HCT116 (cell line): Measurements from ENCODE around the gene SKIC3. TPM values are rescaled to one million over a fixed set of nuclear protein-coding genes. Genes with fewer than 3 reads are reported as not detected.

ENCODE experiments used
- ATAC-seq: fragments of 200-7000 bp; cut with Tn5 transposase; 2 replicates; pipeline ENCODE4 v1.9.1; 2020; ENCODE audit warnings: mild to moderate bottlenecking, moderate library complexity
- BruUV-seq: library from RNA; stranded (reverse); fragments of 400-500 nt; replicated peaks from 2 replicates; lab custom pipeline; 2021; lab: Mats Ljungman, UMichigan
- CTCF ChIA-PET: fragments of 300-600 bp; sonication (Branson Sonifier 250); formaldehyde crosslinking; loops from one replicate; lab custom pipeline; 2021; ENCODE audit warnings: antibody characterized with exemption; lab: Charles Lee
- POLR2A ChIA-PET: fragments of 300-600, 350-600 bp; sonication (Branson Sonifier 250); formaldehyde crosslinking; loops from one replicate; lab custom pipeline; 2021; ENCODE audit warnings: antibody characterized with exemption; lab: Charles Lee
- RAD21 ChIA-PET, 2 experiments: fragments of 300-600 bp; sonication (Branson Sonifier 250); formaldehyde crosslinking; loops; one replicate each; lab custom pipeline; 2023; ENCODE audit warnings: low total read pairs in 2 of 2; ENCODE audit not compliant: uncharacterized antibody in 2 of 2, unreplicated experiment in 2 of 2, low non-redundant PET in 1 of 2; lab: Charles Lee
- DNase-seq: peaks from one replicate; pipeline ENCODE4 v3.0.0-alpha.2; 2010; ENCODE audit warnings: low read depth, low spot score
- H2AFZ ChIP-seq: fragments of 200-600 bp; shearing (Covaris generic), sonication (generic); 2 replicates; pipeline ENCODE4 v1.6.1; 2017; ENCODE audit warnings: low read depth, mixed run types, mixed read lengths, antibody characterized with exemption, low read length; ENCODE audit not compliant: poor library complexity, severe bottlenecking
- H3K27ac ChIP-seq: 2 replicates; pipeline ENCODE4 v1.5.1; 2012; ENCODE audit warnings: low read depth, low read length
- H3K27me3 ChIP-seq: fragments of 200-600 bp; sonication (generic); 2 replicates; pipeline ENCODE4 v1.6.1; 2016; ENCODE audit warnings: mixed run types, low read length, mixed read lengths; ENCODE audit not compliant: insufficient read depth
- H3K36me3 ChIP-seq, 2 experiments: fragments of 200-500 bp in 1 of 2; fragments of 200-600 bp in 1 of 2; sonication (Bioruptor generic) in 1 of 2; sonication (generic) in 1 of 2; 2 replicates each; pipeline versions ENCODE4 v1.5.1 to v1.6.1; 2014 to 2016; ENCODE audit warnings: low read length in 2 of 2, inconsistent platforms in 1 of 2, mixed read lengths in 1 of 2, mixed run types in 1 of 2; ENCODE audit not compliant: insufficient read depth in 2 of 2, control insufficient read depth in 1 of 2
- H3K4me1 ChIP-seq, 2 experiments: fragments of 200-600 bp in 1 of 2; sonication (generic) in 1 of 2; 2 replicates each; pipeline versions ENCODE4 v1.5.1 to v1.6.1; 2012 to 2017; ENCODE audit warnings: low read length in 2 of 2, inconsistent platforms in 1 of 2, mild to moderate bottlenecking in 1 of 2, mixed read lengths in 1 of 2, mixed run types in 1 of 2, moderate library complexity in 1 of 2; ENCODE audit not compliant: insufficient read depth in 2 of 2, control insufficient read depth in 1 of 2
- H3K4me2 ChIP-seq: fragments of 200-600 bp; sonication (generic); 2 replicates; pipeline ENCODE4 v1.6.1; 2017; ENCODE audit warnings: mixed run types, low read length, mixed read lengths
- H3K4me3 ChIP-seq, 2 experiments: fragments of 200-600 bp in 1 of 2; sonication (generic) in 1 of 2; replicated peaks in 1 of 2; 2 replicates each; pipeline ENCODE4 v1.5.1; 2011 to 2016; ENCODE audit warnings: low read length in 2 of 2, control low read depth in 1 of 2, low read depth in 1 of 2, mild to moderate bottlenecking in 1 of 2, mixed read lengths in 1 of 2, mixed run types in 1 of 2
- H3K79me2 ChIP-seq: fragments of 200-600 bp; sonication (generic); 2 replicates; pipeline ENCODE4 v1.6.1; 2017; ENCODE audit warnings: mild to moderate bottlenecking, mixed run types, low read length, moderate library complexity, mixed read lengths; ENCODE audit not compliant: insufficient read depth
- H3K9ac ChIP-seq: fragments of 200-600 bp; sonication (generic); 2 replicates; pipeline ENCODE4 v1.6.1; 2016; ENCODE audit warnings: low read length, mixed read lengths
- H3K9me2 ChIP-seq: fragments of 200-600 bp; sonication (generic), shearing (Covaris generic); 2 replicates; pipeline ENCODE4 v1.6.1; 2017; ENCODE audit warnings: mixed run types, mild to moderate bottlenecking, moderate library complexity; ENCODE audit not compliant: insufficient read depth
- H3K9me3 ChIP-seq, 2 experiments: fragments of 200-500 bp in 1 of 2; fragments of 200-600 bp in 1 of 2; sonication (Bioruptor generic) in 1 of 2; sonication (generic) in 1 of 2; 2 replicates each; pipeline ENCODE4 v1.6.1; 2014 to 2017; ENCODE audit warnings: low read length in 2 of 2, mixed read lengths in 2 of 2, inconsistent platforms in 1 of 2, low read depth in 1 of 2, mild to moderate bottlenecking in 1 of 2, mixed run types in 1 of 2, moderate library complexity in 1 of 2; ENCODE audit not compliant: control insufficient read depth in 1 of 2, insufficient read depth in 1 of 2
- H4K20me1 ChIP-seq: fragments of 200-600 bp; sonication (generic), shearing (Covaris generic); 2 replicates; pipeline ENCODE4 v1.6.1; 2017; ENCODE audit warnings: mixed run types, mild to moderate bottlenecking, moderate library complexity; ENCODE audit not compliant: insufficient read depth
- FOSL1 ChIP-seq: IDR thresholded peaks from 2 replicates; pipeline ENCODE4 v1.6.1; 2012; ENCODE audit warnings: low read depth
- JUND ChIP-seq: IDR thresholded peaks from 2 replicates; pipeline ENCODE4 v1.6.1; 2012
- SIN3A ChIP-seq: IDR thresholded peaks from 2 replicates; pipeline ENCODE4 v1.6.1; 2012; ENCODE audit warnings: low read depth
- intact Hi-C: fragments of 100-400 bp; cut with micrococcal nuclease; formaldehyde crosslinking; loops from 2 replicates; pipeline ENCODE4 v1.10.0; 2022
- total RNA-seq: library from RNA; stranded (reverse); gene quantifications from one replicate; pipeline ENCODE4 v1.2.1, GENCODE V29; 2021; ENCODE audit not compliant: unreplicated experiment
- TF ChIP-seq, protein P1 (sequence below), 3 experiments: fragments of 200-600 bp in 1 of 3; sonication (generic) in 1 of 3; IDR thresholded peaks in 2 of 3; conservative IDR thresholded peaks in 1 of 3; 2 replicates each; pipeline ENCODE4 v1.5.1; 2012 to 2017; ENCODE audit warnings: low read depth in 2 of 3, low read length in 2 of 3, antibody characterized with exemption in 1 of 3, borderline replicate concordance in 1 of 3, control low read depth in 1 of 3, mild to moderate bottlenecking in 1 of 3, mixed read lengths in 1 of 3, mixed run types in 1 of 3, moderate library complexity in 1 of 3; ENCODE audit not compliant: insufficient read depth in 1 of 3

SKIC3 gene
- total RNA-seq, 1 experiment from 2014 or later = 35.1 TPM

DNA sequence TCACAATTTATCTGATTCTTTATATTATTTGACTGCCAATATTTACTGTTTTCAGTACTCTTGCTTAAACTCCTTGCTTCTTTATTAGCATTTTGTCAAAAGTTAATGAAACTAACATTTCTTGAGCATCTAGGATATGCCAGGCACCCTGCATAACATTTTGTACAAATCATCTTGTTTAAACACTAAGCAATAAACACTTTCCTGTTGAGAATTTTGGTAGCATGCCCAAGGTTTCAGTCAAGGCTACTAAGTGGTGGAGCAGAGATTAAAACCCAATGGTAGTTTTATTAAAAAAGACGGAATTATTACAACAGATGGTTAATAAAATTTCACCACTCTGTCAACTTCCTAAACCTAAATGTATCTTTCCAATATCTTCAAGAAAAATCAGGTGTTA lies 43.2 kb downstream of the SKIC3 start:
- ATAC-seq = no peak
- intact Hi-C loops = no loop called here
- DNase-seq = no peak
- RAD21 ChIA-PET = no interaction called here
- CTCF ChIA-PET = no interaction called here
- H3K36me3 ChIP-seq = peaks cover 11 to 13% of the 10 kb centered on the region in 2 experiments; a peak in 3 of 4 replicates
- H3K4me2 ChIP-seq = no peak overlapping the region
- TF ChIP-seq SIN3A = no peak
- H4K20me1 ChIP-seq = no peaks in the 10 kb centered on the region
- H3K4me1 ChIP-seq = no peaks in the 10 kb centered on the region
- no peak overlapping the region for H3K27ac ChIP-seq
- H3K79me2 ChIP-seq = no peaks in the 10 kb centered on the region
- no peaks in the 10 kb centered on the region for H3K9me2 ChIP-seq
- BruUV-seq = no TSS peak
- H3K27me3 ChIP-seq = no peaks in the 10 kb centered on the region
- no peak overlapping the region for H2AFZ ChIP-seq
- no peaks in the 10 kb centered on the region for H3K9me3 ChIP-seq
- no peak overlapping the region for H3K9ac ChIP-seq
- POLR2A ChIA-PET = no interaction called here
- no peak overlapping the region for H3K4me3 ChIP-seq

- H2AFZ ChIP-seq = no peak overlapping the region
- intact Hi-C loops = no loop called here
- H4K20me1 ChIP-seq = no peaks in the 10 kb centered on the region
- H3K4me2 ChIP-seq = no peak overlapping the region
- no peaks in the 10 kb centered on the region for H3K27me3 ChIP-seq
- ATAC-seq (no peak), DNase-seq (no peak)
- no peak overlapping the region for H3K9ac ChIP-seq
- no peaks in the 10 kb centered on the region for H3K9me2 ChIP-seq
- peaks cover 12 to 13% of the 10 kb centered on the region in 2 experiments; a peak in 3 of 4 replicates for H3K36me3 ChIP-seq
- POLR2A ChIA-PET = no interaction called here
- TF ChIP-seq, protein P1, sequence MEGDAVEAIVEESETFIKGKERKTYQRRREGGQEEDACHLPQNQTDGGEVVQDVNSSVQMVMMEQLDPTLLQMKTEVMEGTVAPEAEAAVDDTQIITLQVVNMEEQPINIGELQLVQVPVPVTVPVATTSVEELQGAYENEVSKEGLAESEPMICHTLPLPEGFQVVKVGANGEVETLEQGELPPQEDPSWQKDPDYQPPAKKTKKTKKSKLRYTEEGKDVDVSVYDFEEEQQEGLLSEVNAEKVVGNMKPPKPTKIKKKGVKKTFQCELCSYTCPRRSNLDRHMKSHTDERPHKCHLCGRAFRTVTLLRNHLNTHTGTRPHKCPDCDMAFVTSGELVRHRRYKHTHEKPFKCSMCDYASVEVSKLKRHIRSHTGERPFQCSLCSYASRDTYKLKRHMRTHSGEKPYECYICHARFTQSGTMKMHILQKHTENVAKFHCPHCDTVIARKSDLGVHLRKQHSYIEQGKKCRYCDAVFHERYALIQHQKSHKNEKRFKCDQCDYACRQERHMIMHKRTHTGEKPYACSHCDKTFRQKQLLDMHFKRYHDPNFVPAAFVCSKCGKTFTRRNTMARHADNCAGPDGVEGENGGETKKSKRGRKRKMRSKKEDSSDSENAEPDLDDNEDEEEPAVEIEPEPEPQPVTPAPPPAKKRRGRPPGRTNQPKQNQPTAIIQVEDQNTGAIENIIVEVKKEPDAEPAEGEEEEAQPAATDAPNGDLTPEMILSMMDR (IDR thresholded peaks at IDR 0.05 in 2 of 3, conservative IDR thresholded peaks at IDR 0.05 in 1 of 3; ENCODE audit: borderline replicate concordance in 1 of 3, insufficient read depth in 1 of 3, low read depth in 2 of 3, low read length in 2 of 3) = no peak
- TF ChIP-seq FOSL1 (no peak), SIN3A (no peak), JUND (no peak)
- no peaks in the 10 kb centered on the region for H3K79me2 ChIP-seq
- H3K4me3 ChIP-seq = no peak overlapping the region
- RAD21 ChIA-PET = no interaction called here
- H3K27ac ChIP-seq = no peak overlapping the region
- H3K4me1 ChIP-seq = no peaks in the 10 kb centered on the region
- BruUV-seq = no TSS peak
- no peaks in the 10 kb centered on the region for H3K9me3 ChIP-seq
- CTCF ChIA-PET = no interaction called here
These were observed 46.2 kb downstream of the SKIC3 start for GRCh38 chr5:95508550-95508949.

Other genes with a start within 250 kb of the SKIC3 start
- gene FAM81B, start 163.6 kb downstream of the SKIC3 start, total RNA-seq = not detected
- gene ARSK, start 124 bp upstream of the SKIC3 start, total RNA-seq = 4.6 TPM
- not detected for gene GPR150, start 65.1 kb upstream of the SKIC3 start, total RNA-seq
- 4.1 TPM for gene RFESD, start 91.8 kb upstream of the SKIC3 start, total RNA-seq
- gene SPATA9, start 128.0 kb upstream of the SKIC3 start, total RNA-seq = not detected
- 84.3 TPM for gene RHOBTB3, start 176.4 kb upstream of the SKIC3 start, total RNA-seq